Measurements from ENCODE around the gene KDM8. TPM values are rescaled to one million over a fixed set of nuclear protein-coding genes. Genes with fewer than 3 reads are reported as not detected.
A peak's percentile ranks its signal among the peaks of the same experiment; 100 is the strongest.

Gene KDM8
- polyA plus RNA-seq, 1 of the 3 experiments (the other 2 are of a cell fraction), result 3.3 TPM

DNA sequence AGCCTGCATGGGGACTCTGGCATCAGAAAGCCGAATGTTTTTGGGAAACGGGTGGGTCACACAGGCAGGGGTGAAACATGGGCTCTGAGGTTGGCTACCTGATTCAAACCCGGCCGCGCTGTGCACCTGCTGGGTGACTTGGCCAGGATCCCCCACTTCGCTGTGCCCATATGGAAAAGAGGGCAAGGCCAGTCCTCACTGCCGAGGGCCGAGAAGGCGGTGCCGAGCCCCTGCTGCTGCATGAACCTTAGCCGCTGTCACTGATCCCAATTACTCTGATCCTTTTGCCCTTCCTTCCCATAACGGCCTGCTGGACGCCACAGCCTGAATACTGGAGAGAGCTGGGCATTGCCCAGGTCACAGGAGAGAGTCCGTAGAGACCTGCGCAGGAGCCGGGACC lies 17.7 kb downstream of the KDM8 start (continued):
- TF ChIP-seq EZH2phosphoT487 (IDR thresholded peaks at IDR 0.05; ENCODE audit: borderline replicate concordance, low read depth), result no peak
- no peak for TF ChIP-seq YY1 (IDR thresholded peaks at IDR 0.05; ENCODE audit: low read depth)
- no peak for TF ChIP-seq EP300 (IDR thresholded peaks at IDR 0.05; ENCODE audit: borderline replicate concordance in 1 of 2, low read depth in 1 of 2, low read length in 1 of 2)
- TF ChIP-seq, protein P1, sequence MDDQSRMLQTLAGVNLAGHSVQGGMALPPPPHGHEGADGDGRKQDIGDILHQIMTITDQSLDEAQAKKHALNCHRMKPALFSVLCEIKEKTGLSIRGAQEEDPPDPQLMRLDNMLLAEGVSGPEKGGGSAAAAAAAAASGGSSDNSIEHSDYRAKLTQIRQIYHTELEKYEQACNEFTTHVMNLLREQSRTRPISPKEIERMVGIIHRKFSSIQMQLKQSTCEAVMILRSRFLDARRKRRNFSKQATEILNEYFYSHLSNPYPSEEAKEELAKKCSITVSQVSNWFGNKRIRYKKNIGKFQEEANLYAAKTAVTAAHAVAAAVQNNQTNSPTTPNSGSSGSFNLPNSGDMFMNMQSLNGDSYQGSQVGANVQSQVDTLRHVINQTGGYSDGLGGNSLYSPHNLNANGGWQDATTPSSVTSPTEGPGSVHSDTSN (IDR thresholded peaks at IDR 0.05), result no peak
- TF ChIP-seq RAD21 (IDR thresholded peaks at IDR 0.05; ENCODE audit: low read length), result no peak
- no peak for TF ChIP-seq GABPA (IDR thresholded peaks at IDR 0.05; ENCODE audit: low read depth)
- TF ChIP-seq, protein P2, sequence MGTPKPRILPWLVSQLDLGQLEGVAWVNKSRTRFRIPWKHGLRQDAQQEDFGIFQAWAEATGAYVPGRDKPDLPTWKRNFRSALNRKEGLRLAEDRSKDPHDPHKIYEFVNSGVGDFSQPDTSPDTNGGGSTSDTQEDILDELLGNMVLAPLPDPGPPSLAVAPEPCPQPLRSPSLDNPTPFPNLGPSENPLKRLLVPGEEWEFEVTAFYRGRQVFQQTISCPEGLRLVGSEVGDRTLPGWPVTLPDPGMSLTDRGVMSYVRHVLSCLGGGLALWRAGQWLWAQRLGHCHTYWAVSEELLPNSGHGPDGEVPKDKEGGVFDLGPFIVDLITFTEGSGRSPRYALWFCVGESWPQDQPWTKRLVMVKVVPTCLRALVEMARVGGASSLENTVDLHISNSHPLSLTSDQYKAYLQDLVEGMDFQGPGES (IDR thresholded peaks at IDR 0.05; ENCODE audit: low read depth, low read length), result no peak
- TF ChIP-seq GATA2 (CRISPR knock-in tag; IDR thresholded peaks at IDR 0.05), result no peak
- no peak for TF ChIP-seq FOSL2 (IDR thresholded peaks at IDR 0.05; ENCODE audit: borderline replicate concordance, low read depth)
- no peak for TF ChIP-seq SMC3 (IDR thresholded peaks at IDR 0.05; ENCODE audit: low read depth, low read length)
- TF ChIP-seq JUND (IDR thresholded peaks at IDR 0.05), result no peak

DNA sequence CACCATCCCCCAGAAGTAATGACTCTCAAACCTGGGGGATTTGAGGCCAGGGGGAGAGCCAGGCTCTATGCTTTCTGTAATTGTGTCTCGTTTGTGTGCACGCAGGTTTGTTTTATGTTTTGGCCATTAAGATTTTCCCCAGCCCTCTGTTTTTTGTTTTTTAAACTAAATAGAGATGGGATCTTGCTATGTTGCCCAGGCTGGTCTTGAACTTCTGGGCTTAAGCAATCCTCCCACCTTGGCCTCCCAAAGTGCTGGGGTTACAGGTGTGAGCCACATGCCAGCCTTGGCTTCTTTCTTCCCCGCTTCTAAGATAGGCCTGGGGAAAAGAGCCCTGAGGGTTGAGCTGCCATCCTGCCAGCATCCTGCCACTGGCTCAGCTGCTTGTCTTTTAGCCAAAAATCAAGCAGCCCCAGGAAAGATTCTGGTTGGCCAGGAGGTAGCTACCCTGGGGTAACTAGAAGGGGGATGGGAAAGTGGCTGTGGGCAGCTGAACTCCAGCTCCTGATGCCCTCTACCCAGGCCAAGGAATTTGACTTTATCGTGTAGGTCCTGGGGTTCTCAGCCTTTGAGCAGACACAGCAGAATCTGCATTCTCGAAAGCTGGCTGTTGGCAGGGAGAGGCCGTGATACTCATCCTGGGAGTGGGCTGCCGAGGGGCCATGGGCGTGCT lies 18.4 kb downstream of the KDM8 start:
- Histone ChIP-seq H3K4me2 (no peak overlapping the region), H3F3A (replicated peaks; ENCODE audit: insufficient read depth) (no peaks in the 10 kb centered on the region), H3K79me2 (ENCODE audit: insufficient read depth) (no peaks in the 10 kb centered on the region), H2AFZ (ENCODE audit: low read depth) (no peak overlapping the region), H3K9ac (no peak overlapping the region), H3K4me1 (ENCODE audit: control insufficient read depth in 1 of 2, insufficient read depth in 2 of 2, low read depth in 1 of 2, low read length in 1 of 2) (peaks cover 0 to 19% of the 10 kb centered on the region in 2 experiments; a peak in 1 of 4 replicates), H3K9me2 (no peaks in the 10 kb centered on the region), H3K36me3 (replicated peaks in 1 of 2; ENCODE audit: control insufficient read depth in 1 of 2, insufficient read depth in 2 of 2, low read length in 1 of 2) (peaks cover 0 to 13% of the 10 kb centered on the region in 2 experiments), H3K9me3 (no peaks in the 10 kb centered on the region), H3K27ac (ENCODE audit: low read depth in 2 of 2, low read length in 1 of 2) (peak overlapping the region in 1 of 2 experiments; percentile 7; a peak in 2 of 4 replicates), H4K20me1 (ENCODE audit: insufficient read depth) (no peaks in the 10 kb centered on the region), H3K27me3 (ENCODE audit: insufficient read depth) (no peaks in the 10 kb centered on the region), H3K4me3 (ENCODE audit: low read depth in 2 of 2, low read length in 1 of 2) (no peak overlapping the region)
- POLR2A ChIA-PET, result interaction anchor here (0.8 to 1.3 kb wide), 3 partner anchors 18 to 112 kb away, joined by 3 to 4 read pairs (median 4); partner anchors contain the start of genes KDM8 and NSMCE1
- CTCF ChIA-PET, result interaction anchor here (1.0 to 7.9 kb wide), 4 partner anchors 11 to 112 kb away, joined by 3 to 66 read pairs (median 3); no protein-coding TSS in a partner anchor
- WGBS (ENCODE audit: low lambda C conversion rate), result 91% methylated on average over 6 of the region's 8 CpGs
- no peak for DNase-seq
- no peak for TF ChIP-seq EZH2phosphoT487 (IDR thresholded peaks at IDR 0.05; ENCODE audit: borderline replicate concordance, low read depth)
- TF ChIP-seq POLR2AphosphoS5 (IDR thresholded peaks at IDR 0.05; ENCODE audit: low read depth, low read length), result no peak
- TF ChIP-seq, protein P1 (IDR thresholded peaks at IDR 0.05), result no peak
- TF ChIP-seq TAF1 (IDR thresholded peaks at IDR 0.05; ENCODE audit: borderline replicate concordance, low read depth, low read length), result no peak
- TF ChIP-seq, protein P3, sequence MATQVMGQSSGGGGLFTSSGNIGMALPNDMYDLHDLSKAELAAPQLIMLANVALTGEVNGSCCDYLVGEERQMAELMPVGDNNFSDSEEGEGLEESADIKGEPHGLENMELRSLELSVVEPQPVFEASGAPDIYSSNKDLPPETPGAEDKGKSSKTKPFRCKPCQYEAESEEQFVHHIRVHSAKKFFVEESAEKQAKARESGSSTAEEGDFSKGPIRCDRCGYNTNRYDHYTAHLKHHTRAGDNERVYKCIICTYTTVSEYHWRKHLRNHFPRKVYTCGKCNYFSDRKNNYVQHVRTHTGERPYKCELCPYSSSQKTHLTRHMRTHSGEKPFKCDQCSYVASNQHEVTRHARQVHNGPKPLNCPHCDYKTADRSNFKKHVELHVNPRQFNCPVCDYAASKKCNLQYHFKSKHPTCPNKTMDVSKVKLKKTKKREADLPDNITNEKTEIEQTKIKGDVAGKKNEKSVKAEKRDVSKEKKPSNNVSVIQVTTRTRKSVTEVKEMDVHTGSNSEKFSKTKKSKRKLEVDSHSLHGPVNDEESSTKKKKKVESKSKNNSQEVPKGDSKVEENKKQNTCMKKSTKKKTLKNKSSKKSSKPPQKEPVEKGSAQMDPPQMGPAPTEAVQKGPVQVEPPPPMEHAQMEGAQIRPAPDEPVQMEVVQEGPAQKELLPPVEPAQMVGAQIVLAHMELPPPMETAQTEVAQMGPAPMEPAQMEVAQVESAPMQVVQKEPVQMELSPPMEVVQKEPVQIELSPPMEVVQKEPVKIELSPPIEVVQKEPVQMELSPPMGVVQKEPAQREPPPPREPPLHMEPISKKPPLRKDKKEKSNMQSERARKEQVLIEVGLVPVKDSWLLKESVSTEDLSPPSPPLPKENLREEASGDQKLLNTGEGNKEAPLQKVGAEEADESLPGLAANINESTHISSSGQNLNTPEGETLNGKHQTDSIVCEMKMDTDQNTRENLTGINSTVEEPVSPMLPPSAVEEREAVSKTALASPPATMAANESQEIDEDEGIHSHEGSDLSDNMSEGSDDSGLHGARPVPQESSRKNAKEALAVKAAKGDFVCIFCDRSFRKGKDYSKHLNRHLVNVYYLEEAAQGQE (IDR thresholded peaks at IDR 0.05; ENCODE audit: low read depth, low read length), result no peak
- TF ChIP-seq RFX5 (IDR thresholded peaks at IDR 0.05; ENCODE audit: low read length), result no peak
- no peak for TF ChIP-seq FOSL2 (IDR thresholded peaks at IDR 0.05; ENCODE audit: borderline replicate concordance, low read depth)
- TF ChIP-seq, protein P4, sequence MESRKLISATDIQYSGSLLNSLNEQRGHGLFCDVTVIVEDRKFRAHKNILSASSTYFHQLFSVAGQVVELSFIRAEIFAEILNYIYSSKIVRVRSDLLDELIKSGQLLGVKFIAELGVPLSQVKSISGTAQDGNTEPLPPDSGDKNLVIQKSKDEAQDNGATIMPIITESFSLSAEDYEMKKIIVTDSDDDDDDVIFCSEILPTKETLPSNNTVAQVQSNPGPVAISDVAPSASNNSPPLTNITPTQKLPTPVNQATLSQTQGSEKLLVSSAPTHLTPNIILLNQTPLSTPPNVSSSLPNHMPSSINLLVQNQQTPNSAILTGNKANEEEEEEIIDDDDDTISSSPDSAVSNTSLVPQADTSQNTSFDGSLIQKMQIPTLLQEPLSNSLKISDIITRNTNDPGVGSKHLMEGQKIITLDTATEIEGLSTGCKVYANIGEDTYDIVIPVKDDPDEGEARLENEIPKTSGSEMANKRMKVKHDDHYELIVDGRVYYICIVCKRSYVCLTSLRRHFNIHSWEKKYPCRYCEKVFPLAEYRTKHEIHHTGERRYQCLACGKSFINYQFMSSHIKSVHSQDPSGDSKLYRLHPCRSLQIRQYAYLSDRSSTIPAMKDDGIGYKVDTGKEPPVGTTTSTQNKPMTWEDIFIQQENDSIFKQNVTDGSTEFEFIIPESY (IDR thresholded peaks at IDR 0.05; ENCODE audit: borderline replicate concordance, low read depth), result no peak
- no peak for TF ChIP-seq YY1 (IDR thresholded peaks at IDR 0.05; ENCODE audit: low read depth)
- no peak for TF ChIP-seq TCF12 (IDR thresholded peaks at IDR 0.05)
- TF ChIP-seq NRF1 (IDR thresholded peaks at IDR 0.05; ENCODE audit: low read depth, low read length), result no peak
- no peak for TF ChIP-seq TEAD4 (IDR thresholded peaks at IDR 0.05; ENCODE audit: borderline replicate concordance, insufficient read depth)
- TF ChIP-seq MXI1 (IDR thresholded peaks at IDR 0.05; ENCODE audit: low read depth, low read length), result no peak
- TF ChIP-seq MEF2A (IDR thresholded peaks at IDR 0.05; ENCODE audit: borderline replicate concordance, low read depth), result no peak
- no peak for TF ChIP-seq RAD21 (IDR thresholded peaks at IDR 0.05; ENCODE audit: low read length)
